Activated naive CD8-positive, alpha-beta T cell treated with anti-CD3 and anti-CD28 coated beads, Interleukin-2, amount 50 U/mL, for 16 hours (primary cell): ENCODE results near the gene SEPTIN5.

Experiments used
- DNase-seq: peaks from one replicate; pipeline ENCODE4 v3.0.0-alpha.2; 2020; ENCODE audit warnings: low read depth, low spot score

The SEPTIN5 gene

GRCh38 chr22:19748991-19749664 is 34.8 kb downstream of the SEPTIN5 start:
- DNase-seq, result no peak

GRCh38 chr22:19749876-19750275 is 35.6 kb downstream of the SEPTIN5 start:
- DNase-seq, result no peak

GRCh38 chr22:19750507-19751490 is 36.5 kb downstream of the SEPTIN5 start:
- no peak for DNase-seq

GRCh38 chr22:19751497-19752245 is 37.4 kb downstream of the SEPTIN5 start:
- no peak for DNase-seq

GRCh38 chr22:19753090-19753842 is 39.0 kb downstream of the SEPTIN5 start:
- DNase-seq, result no peak

DNA sequence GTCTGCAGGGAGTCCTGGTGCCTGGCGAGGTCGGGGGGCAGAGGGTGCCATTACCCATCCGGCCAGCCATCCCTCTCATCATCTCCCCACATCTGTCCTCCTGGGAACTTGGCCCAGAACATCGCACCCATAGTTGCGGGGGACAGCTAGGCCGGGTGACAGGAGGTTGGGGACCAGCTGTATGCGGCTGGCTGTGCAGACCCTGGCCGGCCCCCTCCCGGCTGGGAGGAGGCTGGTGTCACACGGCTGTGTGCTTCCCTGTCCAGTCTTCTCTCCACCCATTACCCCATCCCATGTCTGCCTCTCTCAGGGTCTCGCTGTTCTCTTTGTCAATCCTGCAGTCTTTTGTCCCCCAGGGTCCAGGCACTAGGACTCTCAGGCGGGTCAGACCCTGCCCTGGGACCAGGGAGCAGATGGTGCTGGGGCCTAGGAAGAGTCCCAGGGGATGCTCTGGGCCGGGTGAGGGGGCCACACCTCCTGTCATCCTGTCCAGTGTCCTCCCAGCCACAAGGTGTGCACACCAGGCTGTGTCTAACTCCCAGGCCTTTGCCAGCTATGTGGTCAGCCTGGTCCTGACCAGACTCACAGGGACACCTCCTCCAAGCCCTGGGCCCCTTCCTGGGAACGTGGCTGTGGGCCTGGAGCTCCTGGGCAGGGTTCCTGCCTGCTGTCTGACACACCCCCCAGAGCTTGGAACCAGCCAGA is 39.8 kb downstream of the SEPTIN5 start:
- DNase-seq, result no peak

DNA sequence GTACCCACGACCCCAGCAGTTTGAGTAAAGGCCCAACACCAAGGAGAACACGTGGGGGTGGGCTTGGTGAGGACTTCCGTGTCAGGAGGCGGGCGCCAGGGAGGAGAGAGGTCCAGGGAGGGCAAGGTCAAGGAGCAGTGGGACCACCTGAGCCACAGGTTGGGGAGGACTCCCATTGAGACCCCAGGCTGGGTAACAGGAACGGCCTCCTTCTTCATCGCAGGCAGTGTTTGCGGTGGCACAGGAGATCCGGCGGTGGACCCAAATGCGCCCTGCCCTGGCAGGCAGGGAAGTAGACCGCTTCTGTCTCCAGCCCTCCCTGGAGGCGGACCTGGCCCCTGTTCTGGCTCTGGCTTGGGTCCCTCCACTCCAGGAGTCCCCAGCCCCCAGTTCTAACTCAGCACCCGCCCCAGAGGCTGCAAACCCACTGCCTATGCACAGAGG is 40.4 kb downstream of the SEPTIN5 start:
- no peak for DNase-seq

DNA sequence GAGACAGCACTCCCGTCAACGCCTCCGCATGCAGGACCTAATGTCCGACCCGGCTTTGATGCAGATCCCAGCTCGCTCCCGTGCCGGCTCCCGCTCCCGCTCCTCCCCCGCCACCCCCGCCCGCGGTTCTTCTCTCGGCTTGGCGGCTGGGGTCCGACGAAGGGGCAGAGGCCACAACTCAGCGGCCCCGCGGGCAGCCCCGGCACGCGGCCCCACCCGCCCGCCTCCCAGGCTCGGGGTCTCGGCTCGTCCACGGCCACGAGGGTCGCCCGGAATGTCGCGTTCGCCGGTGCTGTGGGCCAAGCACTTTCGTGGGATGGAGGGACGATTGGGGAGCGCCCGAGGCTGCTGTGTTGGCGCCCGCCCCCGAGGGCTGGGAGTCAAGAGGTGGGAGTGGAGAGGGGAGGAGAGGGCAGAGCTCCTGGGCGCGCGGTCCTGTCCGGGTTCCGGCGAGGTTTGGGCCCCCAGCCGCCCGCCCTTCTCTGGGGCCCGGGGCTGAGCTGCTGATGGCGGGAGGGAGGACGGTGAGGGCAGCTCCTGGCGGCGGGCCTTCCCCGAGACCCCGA is 40.9 kb downstream of the SEPTIN5 start:
- no peak for DNase-seq

- DNase-seq, result no peak
Measured at GRCh38 chr22:19755722-19756287, 41.5 kb downstream of the SEPTIN5 start.

DNA sequence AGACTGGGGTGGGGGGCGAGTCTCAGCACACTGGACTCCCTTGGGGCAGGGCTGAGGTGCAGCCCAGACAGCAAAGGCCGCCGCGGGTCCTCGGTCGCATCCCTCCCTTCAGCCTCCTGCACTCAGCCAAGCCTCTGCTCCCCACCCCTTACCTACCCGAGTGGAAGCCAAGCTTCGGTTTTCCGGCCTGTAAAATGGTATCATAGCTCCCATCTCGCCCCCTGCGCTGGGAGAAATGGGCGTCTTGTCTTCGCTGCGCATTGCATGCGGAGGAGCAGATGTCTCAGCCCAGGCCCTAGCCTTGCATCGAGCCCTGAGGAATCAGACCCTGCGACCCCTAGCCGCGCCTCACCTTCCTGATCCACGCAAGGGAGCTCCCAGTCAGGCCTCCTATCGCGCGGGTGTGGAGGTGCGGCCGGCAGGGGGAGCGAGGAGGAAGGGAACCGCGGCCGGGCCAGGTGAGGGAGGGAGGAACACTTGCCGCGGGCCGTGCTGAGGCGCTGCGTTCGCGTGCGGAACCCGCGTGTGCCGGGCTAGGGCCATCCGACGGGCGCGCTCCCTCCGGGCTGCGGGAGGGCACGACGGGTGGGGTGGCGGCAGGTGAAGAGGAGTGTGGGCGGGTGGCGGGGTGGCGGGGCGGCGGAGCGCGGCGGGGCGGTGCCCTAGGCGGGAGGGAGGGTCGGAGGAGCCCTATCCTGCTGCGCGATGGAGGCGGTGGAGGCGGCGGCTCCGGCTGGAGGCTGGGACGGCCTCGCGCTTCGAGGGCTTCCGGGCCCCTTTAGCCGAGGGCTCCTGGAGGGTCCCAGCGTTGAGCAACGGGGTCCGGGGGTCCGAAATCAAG is 42.2 kb downstream of the SEPTIN5 start:
- peak; percentile 40 for DNase-seq

DNA sequence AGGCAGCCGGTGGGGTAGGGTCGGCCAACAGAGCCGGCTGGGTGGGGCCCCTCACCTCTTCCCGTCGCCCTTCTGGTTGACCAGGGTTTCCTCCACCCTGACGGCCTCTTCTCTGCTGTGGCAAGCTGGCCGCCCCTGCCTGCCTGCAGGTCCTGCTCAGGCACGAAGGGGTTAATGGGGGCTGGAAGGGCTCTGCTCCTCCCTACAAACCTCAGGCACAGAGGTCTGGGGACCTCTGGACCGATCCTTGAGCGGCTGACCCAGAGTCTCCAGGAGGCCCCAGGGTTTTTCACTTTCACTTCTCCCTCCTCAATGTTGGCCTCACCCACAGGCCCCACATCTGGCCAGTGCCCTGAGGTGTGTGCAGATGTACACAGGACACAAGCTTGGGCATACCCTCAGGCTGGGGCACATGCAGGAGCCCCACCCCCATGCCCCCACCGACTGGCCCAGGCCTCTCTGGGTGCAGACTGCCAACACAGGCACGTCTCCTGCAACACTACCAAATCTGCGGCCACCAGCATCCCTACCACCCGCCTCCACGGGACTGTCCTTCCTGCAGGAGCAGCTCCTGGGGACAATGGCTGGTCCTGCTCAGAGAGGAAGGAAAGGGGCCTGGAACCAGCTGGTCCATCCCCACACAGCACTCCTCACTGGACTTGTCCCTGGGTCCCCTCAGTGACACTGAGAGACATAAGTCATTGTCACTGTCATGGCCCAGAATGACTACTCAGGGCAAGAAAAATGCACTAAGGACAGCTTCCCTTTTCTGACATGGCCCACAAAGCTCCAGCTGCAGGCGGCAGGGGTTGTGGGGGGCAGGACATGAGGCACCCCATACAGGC is 43.1 kb downstream of the SEPTIN5 start:
- no peak for DNase-seq

GRCh38 chr22:19757985-19758895 is 43.9 kb downstream of the SEPTIN5 start:
- DNase-seq, result no peak

- DNase-seq, result no peak
Measured at GRCh38 chr22:19758896-19759426, 44.7 kb downstream of the SEPTIN5 start.

GRCh38 chr22:19759427-19760057 is 45.2 kb downstream of the SEPTIN5 start:
- DNase-seq, result no peak

DNA sequence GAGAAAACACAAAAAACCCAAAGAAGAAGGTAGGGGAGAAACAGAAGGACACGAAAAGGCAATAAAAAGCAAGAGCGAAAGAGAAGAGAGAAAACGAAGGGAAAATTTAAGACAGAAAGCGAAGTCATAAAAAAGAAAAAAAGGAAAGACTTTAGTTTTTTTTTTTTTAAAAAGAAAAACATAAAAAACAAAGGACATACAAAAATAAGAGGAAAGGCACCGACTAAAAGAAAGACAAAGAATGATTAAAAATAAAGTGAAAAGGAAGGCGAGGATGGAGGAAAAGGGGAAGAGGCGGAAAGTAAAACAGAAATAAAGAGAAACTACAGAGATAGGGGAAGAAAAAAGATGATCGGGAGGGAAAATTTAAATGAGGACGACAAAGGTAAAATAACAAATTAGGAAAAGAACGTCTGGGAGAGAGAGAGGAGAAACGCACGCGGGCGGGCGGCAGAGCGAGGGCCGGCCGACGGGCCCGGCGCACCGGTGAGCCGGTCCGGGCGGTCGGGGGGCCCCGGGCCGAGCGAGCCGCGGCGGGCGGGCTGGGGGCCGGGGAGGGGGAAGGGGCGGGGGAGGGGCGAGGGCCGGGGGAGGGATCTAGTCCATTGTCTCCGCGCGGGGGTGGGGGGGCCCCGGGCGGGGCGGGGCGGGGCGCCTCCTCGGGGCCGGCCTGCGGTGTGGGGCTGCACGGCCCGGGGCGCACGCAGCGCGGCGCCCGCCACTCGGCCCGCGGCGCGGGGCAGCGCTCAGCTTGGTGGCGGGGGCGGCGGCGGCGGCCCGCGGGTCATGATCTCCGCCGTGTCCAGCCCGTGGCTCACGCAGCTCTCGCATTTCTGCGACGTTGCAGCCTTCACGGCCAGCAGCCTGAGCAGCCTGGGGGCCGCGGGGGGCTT is 46.0 kb downstream of the SEPTIN5 start, which contains the start of gene TBX1:
Gene TBX1, plus strand, starts transcription at position 721 of the 893 bp plus-strand sequence. Its CDS starts 66 bp downstream, at position 787.
- DNase-seq, result no peak
